ENCODE data around the gene RDH5. TPM values are rescaled to one million over a fixed set of nuclear protein-coding genes. Genes with fewer than 3 reads are reported as not detected.

RDH5 gene
- total and polyA plus RNA-seq, 2 of the 4 experiments (the other 2 are of a cell fraction): 7.3 to 18.8 TPM

- TF ChIP-seq RAD21 (IDR thresholded peaks at IDR 0.05; ENCODE audit: low read length): no peak
Observed at GRCh38 chr12:55748230-55748993, 28.2 kb downstream of the RDH5 start (continued).

- in situ Hi-C loops (cut with MboI; ENCODE audit: low sequenced_read_pairs): no loop called here
Observed at GRCh38 chr12:55755246-55755645, 35.1 kb downstream of the RDH5 start.

More at GRCh38 chr12:55755246-55755645, 35.1 kb downstream of the RDH5 start:
- Histone ChIP-seq H3K4me3 (ENCODE audit: insufficient read depth, low read depth, low read length) (no peak overlapping the region), H3K27ac (ENCODE audit: insufficient read depth, low read length) (no peak overlapping the region), H3K23ac (ENCODE audit: low read depth, low read length) (no peak overlapping the region), H2BK120ac (ENCODE audit: low read depth, low read length) (no peak overlapping the region), H3K4me2 (ENCODE audit: low read depth, low read length) (no peak overlapping the region), H3K4ac (ENCODE audit: low read depth, low read length) (no peak overlapping the region), H2AFZ (replicated peaks; ENCODE audit: low read length, poor library complexity) (no peak overlapping the region), H3K56ac (ENCODE audit: extremely low read depth, insufficient read depth, low read length) (no peak overlapping the region), H3K9ac (ENCODE audit: low read depth, low read length) (no peak overlapping the region), H3K9me1 (ENCODE audit: insufficient read depth, low read length) (peaks cover 7% of the 10 kb centered on the region; the same call in 1 of the 2 replicates), H4K20me1 (ENCODE audit: insufficient read depth, low read length) (no peaks in the 10 kb centered on the region), H3K4me1 (ENCODE audit: control insufficient read depth, insufficient read depth, low read length) (no peaks in the 10 kb centered on the region), H4K91ac (ENCODE audit: insufficient read depth, low read depth, low read length) (no peak overlapping the region), H2BK20ac (ENCODE audit: low read depth, low read length) (no peak overlapping the region), H3K9me3 (ENCODE audit: control insufficient read depth, insufficient read depth, low read length) (no peaks in the 10 kb centered on the region), H2AK5ac (ENCODE audit: low read depth, low read length) (no peak overlapping the region), H3K27me3 (ENCODE audit: control insufficient read depth, insufficient read depth, low read length) (no peaks in the 10 kb centered on the region), H2AK9ac (replicated peaks; ENCODE audit: low read depth, low read length, poor library complexity) (no peak overlapping the region), H3K79me1 (ENCODE audit: low read depth in 1 of 2, low read length in 2 of 2) (peaks cover 8 to 39% of the 10 kb centered on the region in 2 experiments; a peak in 3 of 4 replicates), H2BK15ac (ENCODE audit: low read depth, low read length) (no peak overlapping the region), H3K14ac (replicated peaks; ENCODE audit: low read depth, low read length) (no peak overlapping the region), H3K36me3 (ENCODE audit: control insufficient read depth, insufficient read depth, low read length) (peaks cover 56% of the 10 kb centered on the region), H3K18ac (ENCODE audit: low read depth, low read length) (no peak overlapping the region), H4K5ac (ENCODE audit: low read depth, low read length) (no peak overlapping the region), H2BK5ac (ENCODE audit: low read depth, low read length, poor library complexity, severe bottlenecking) (no peak overlapping the region), H4K8ac (ENCODE audit: low read depth in 2 of 2, low read length in 2 of 2) (no peak overlapping the region)
- WGBS, 2 experiments (ENCODE audit: extremely low coverage in 2 of 2, insufficient read length in 1 of 2): no CpG with 5 or more reads among the region's 2 CpGs
- dilution Hi-C loops (cut with HindIII; ENCODE audit: low sequenced_read_pairs, unreplicated experiment) (no loop called here), intact Hi-C loops (cut with micrococcal nuclease) (no loop called here)
- no peak for TF ChIP-seq POLR2A (IDR thresholded peaks at IDR 0.05; ENCODE audit: low read depth, low read length)
- TF ChIP-seq SMC3 (IDR thresholded peaks at IDR 0.05; ENCODE audit: low read depth, low read length): no peak
- no peak for TF ChIP-seq MXI1 (IDR thresholded peaks at IDR 0.05; ENCODE audit: borderline replicate concordance, low read depth, low read length)
- TF ChIP-seq CHD1 (IDR thresholded peaks at IDR 0.05; ENCODE audit: low read depth, low read length): no peak
- no peak for TF ChIP-seq CTCF (conservative IDR thresholded peaks at IDR 0.05; ENCODE audit: low read depth, low read length)
- TF ChIP-seq MAFK (IDR thresholded peaks at IDR 0.05; ENCODE audit: low read depth, low read length): no peak
- ATAC-seq (ENCODE audit: low read depth) (no peak), DNase-seq (no peak)
- BruUV-seq (replicated peaks): no TSS peak
- CTCF ChIA-PET: interaction anchor here (0.6 kb wide), 1 partner anchor 12 kb away, joined by 3 read pairs; no protein-coding TSS in a partner anchor
- POLR2A ChIA-PET (ENCODE audit: unreplicated experiment): no interaction called here
